Osteoblast (primary cell): ENCODE data around the gene C12orf75. TPM values are rescaled to one million over a fixed set of nuclear protein-coding genes. Genes with fewer than 3 reads are reported as not detected.

Experiments used
- DNase-seq: peaks from one replicate; pipeline ENCODE4 v3.0.0; 2011; ENCODE audit warnings: low spot score, mixed read lengths; ENCODE audit not compliant: insufficient read length; ENCODE audit errors: missing footprints
- H2AFZ ChIP-seq: 2 replicates; pipeline ENCODE4 v1.6.0; 2011; ENCODE audit warnings: mild to moderate bottlenecking, low read length
- H3K27ac ChIP-seq: 2 replicates; pipeline ENCODE4 v1.5.1; 2011; ENCODE audit warnings: mild to moderate bottlenecking, low read depth, low read length, moderate library complexity
- H3K27me3 ChIP-seq: 2 replicates; pipeline ENCODE4 v1.6.0; 2012; ENCODE audit warnings: mild to moderate bottlenecking, control low read depth, inconsistent platforms, low read length, moderate library complexity; ENCODE audit not compliant: insufficient read depth
- H3K36me3 ChIP-seq: 2 replicates; pipeline ENCODE4 v1.5.1; 2011; ENCODE audit warnings: mild to moderate bottlenecking, low read length, control low read depth, moderate library complexity; ENCODE audit not compliant: insufficient read depth
- H3K4me1 ChIP-seq: 2 replicates; pipeline ENCODE4 v1.5.1; 2011; ENCODE audit warnings: mild to moderate bottlenecking, low read length, control low read depth, moderate library complexity; ENCODE audit not compliant: insufficient read depth
- H3K4me2 ChIP-seq: 2 replicates; pipeline ENCODE4 v1.6.0; 2011; ENCODE audit warnings: mild to moderate bottlenecking, low read length; ENCODE audit not compliant: insufficient read depth
- H3K4me3 ChIP-seq: fragments of 200-600 bp; sonication (generic); 3 replicates; pipeline ENCODE4 v1.5.1; 2012; ENCODE audit warnings: mild to moderate bottlenecking, low read length, inconsistent platforms; ENCODE audit not compliant: insufficient read depth
- H3K79me2 ChIP-seq: 2 replicates; pipeline ENCODE4 v1.6.0; 2012; ENCODE audit warnings: mild to moderate bottlenecking, low read length, control low read depth, inconsistent platforms; ENCODE audit not compliant: insufficient read depth
- H3K9me3 ChIP-seq: 2 replicates; pipeline ENCODE4 v1.5.1; 2011; ENCODE audit warnings: low read depth, low read length, control low read depth
- H4K20me1 ChIP-seq: 2 replicates; pipeline ENCODE4 v1.6.0; 2012; ENCODE audit warnings: mild to moderate bottlenecking, low read length, control low read depth; ENCODE audit not compliant: insufficient read depth
- CTCF ChIP-seq: IDR thresholded peaks from 2 replicates; pipeline ENCODE4 v1.5.1; 2011; ENCODE audit warnings: mild to moderate bottlenecking, low read depth, low read length, moderate library complexity; ENCODE audit errors: extremely low read depth
- total RNA-seq: library from RNA; depleted of rRNA; stranded (reverse); fragments of >200 nt; gene quantifications from 2 replicates; pipeline ENCODE4 v1.2.3, GENCODE V29; 2012

The C12orf75 gene
- total RNA-seq, 1 donor, result 48.5 TPM

GRCh38 chr12:105318651-105319483 lies 11.6 kb upstream of the C12orf75 start:
- peaks cover 37% of the 10 kb centered on the region for H3K4me1 ChIP-seq
- H3K27ac ChIP-seq, result peak overlapping the region; percentile 89
- no peak for TF ChIP-seq CTCF
- H3K36me3 ChIP-seq, result no peaks in the 10 kb centered on the region
- H3K9me3 ChIP-seq, result no peaks in the 10 kb centered on the region
- H4K20me1 ChIP-seq, result no peaks in the 10 kb centered on the region
- no peaks in the 10 kb centered on the region for H3K27me3 ChIP-seq
- peak overlapping the region; percentile 17 for H2AFZ ChIP-seq
- no peak overlapping the region for H3K4me2 ChIP-seq
- no peaks in the 10 kb centered on the region for H3K79me2 ChIP-seq
- no peak overlapping the region for H3K4me3 ChIP-seq
- no peak for DNase-seq

GRCh38 chr12:105319691-105320209 lies 10.7 kb upstream of the C12orf75 start:
- Histone ChIP-seq H3K9me3 (no peaks in the 10 kb centered on the region), H3K4me1 (peaks cover 37% of the 10 kb centered on the region), H3K4me3 (no peak overlapping the region), H3K27me3 (no peaks in the 10 kb centered on the region), H2AFZ (no peak overlapping the region), H3K4me2 (no peak overlapping the region), H3K27ac (no peak overlapping the region), H3K36me3 (no peaks in the 10 kb centered on the region), H3K79me2 (no peaks in the 10 kb centered on the region), H4K20me1 (no peaks in the 10 kb centered on the region)
- TF ChIP-seq CTCF, result no peak
- no peak for DNase-seq

- Histone ChIP-seq H3K36me3 (no peaks in the 10 kb centered on the region), H2AFZ (no peak overlapping the region), H3K4me2 (no peak overlapping the region), H3K79me2 (peaks cover 1% of the 10 kb centered on the region), H3K4me1 (peaks cover 31% of the 10 kb centered on the region), H4K20me1 (no peaks in the 10 kb centered on the region), H3K27me3 (no peaks in the 10 kb centered on the region), H3K4me3 (no peak overlapping the region), H3K9me3 (no peaks in the 10 kb centered on the region), H3K27ac (no peak overlapping the region)
- no peak for DNase-seq
- TF ChIP-seq CTCF, result no peak
Observed at GRCh38 chr12:105321125-105321524, 9.4 kb upstream of the C12orf75 start.

GRCh38 chr12:105322070-105322469 lies 8.4 kb upstream of the C12orf75 start:
- peaks cover 30% of the 10 kb centered on the region for H3K4me1 ChIP-seq
- TF ChIP-seq CTCF, result no peak
- DNase-seq, result no peak
- H3K9me3 ChIP-seq, result no peaks in the 10 kb centered on the region
- H3K27me3 ChIP-seq, result no peaks in the 10 kb centered on the region
- H3K4me3 ChIP-seq, result no peak overlapping the region
- no peak overlapping the region for H3K27ac ChIP-seq
- H2AFZ ChIP-seq, result no peak overlapping the region
- H3K36me3 ChIP-seq, result no peaks in the 10 kb centered on the region
- peaks cover 2% of the 10 kb centered on the region for H3K79me2 ChIP-seq
- no peaks in the 10 kb centered on the region for H4K20me1 ChIP-seq
- no peak overlapping the region for H3K4me2 ChIP-seq
